HepG2 (cell line): ENCODE measurements around the gene MFSD6. TPM values are rescaled to one million over a fixed set of nuclear protein-coding genes. Genes with fewer than 3 reads are reported as not detected.

Experiments
- ATAC-seq: fragments of 200-7000 bp; cut with Tn5 transposase; 3 replicates; pipeline ENCODE4 v1.9.1; 2020; ENCODE audit warnings: mild to moderate bottlenecking, moderate library complexity
- BruUV-seq: library from RNA; stranded (reverse); fragments of 400-500 nt; replicated peaks from 2 replicates; lab custom pipeline; 2021; lab: Mats Ljungman, UMichigan
- CTCF ChIA-PET: fragments of 300-600 bp; formaldehyde crosslinking; extraction: SDS; loops from one replicate; lab custom pipeline; 2021; ENCODE audit warnings: low total read pairs, inconsistent platforms, low intra/inter-chr PET ratio; lab: Yijun Ruan, JAX
- POLR2A ChIA-PET: fragments of 350-600 bp; sonication (Branson Sonifier 250); formaldehyde crosslinking; loops from one replicate; lab custom pipeline; 2020; ENCODE audit warnings: antibody characterized with exemption, inconsistent platforms; lab: Yijun Ruan, JAX
- DNase-seq: peaks from one replicate; pipeline ENCODE4 v3.0.0-alpha.2; 2015; ENCODE audit warnings: low spot score
- FAIRE-seq: peaks from 3 replicates; lab custom pipeline; 2011; peaks lifted over from hg19 to GRCh38; lab: Jason Lieb, UNC
- H2AFZ ChIP-seq: one replicate; pipeline ENCODE4 v1.6.1; 2011; ENCODE audit warnings: low read length, inconsistent platforms
- H3K27ac ChIP-seq: fragments of 300-600 bp; 3 replicates; pipeline ENCODE4 v1.8.0; 2011; ENCODE audit warnings: mixed run types, mild to moderate bottlenecking, mixed read lengths, low read length, inconsistent platforms; ENCODE audit not compliant: insufficient read depth; ENCODE audit errors: extremely low read length
- H3K27me3 ChIP-seq, 2 experiments: fragments of 200-600 bp in 1 of 2; 2 replicates in 1 of 2; 3 replicates in 1 of 2; pipeline versions ENCODE4 v1.6.0 to v1.8.0; 2011; ENCODE audit warnings: low read length in 2 of 2, mild to moderate bottlenecking in 2 of 2, moderate library complexity in 2 of 2, inconsistent platforms in 1 of 2; ENCODE audit not compliant: insufficient read depth in 2 of 2, control insufficient read depth in 1 of 2
- H3K36me3 ChIP-seq, 2 experiments: fragments of 200-600 bp in 1 of 2; replicated peaks in 1 of 2; 2 replicates in 1 of 2; 3 replicates in 1 of 2; pipeline versions ENCODE4 v1.5.1 to v1.8.0; 2011; ENCODE audit warnings: low read length in 2 of 2, inconsistent platforms in 1 of 2; ENCODE audit not compliant: insufficient read depth in 2 of 2, control insufficient read depth in 1 of 2
- H3K4me1 ChIP-seq: 2 replicates; pipeline ENCODE4 v1.5.1; 2012; ENCODE audit warnings: low read length, inconsistent platforms; ENCODE audit not compliant: insufficient read depth
- H3K4me2 ChIP-seq: 2 replicates; pipeline ENCODE4 v1.6.0; 2011; ENCODE audit warnings: low read depth, low read length, inconsistent platforms
- H3K4me3 ChIP-seq, 3 experiments: fragments of 200-600 bp in 1 of 3; sonication (generic), shearing (Covaris generic) in 1 of 3; replicated peaks in 1 of 3; 2 replicates each; pipeline ENCODE4 v1.5.1; 2011 to 2016; ENCODE audit warnings: low read length in 3 of 3, inconsistent platforms in 2 of 3, low read depth in 2 of 3, mild to moderate bottlenecking in 2 of 3, control low read depth in 1 of 3, mixed read lengths in 1 of 3; ENCODE audit not compliant: insufficient read depth in 1 of 3
- H3K79me2 ChIP-seq: one replicate; pipeline ENCODE4 v1.6.1; 2011; ENCODE audit warnings: low read length, inconsistent platforms; ENCODE audit not compliant: insufficient read depth
- H3K9ac ChIP-seq: 2 replicates; pipeline ENCODE4 v1.6.0; 2011; ENCODE audit warnings: mild to moderate bottlenecking, low read depth, low read length, inconsistent platforms; ENCODE audit not compliant: insufficient read depth
- H3K9me3 ChIP-seq: 2 replicates; pipeline ENCODE4 v1.5.1; 2012; ENCODE audit warnings: mild to moderate bottlenecking, low read length
- H4K20me1 ChIP-seq: 2 replicates; pipeline ENCODE4 v1.6.0; 2011; ENCODE audit warnings: inconsistent platforms, mild to moderate bottlenecking, low read length, moderate library complexity; ENCODE audit not compliant: insufficient read depth
- CSRNP2 ChIP-seq: sonication (generic); formaldehyde crosslinking; conservative IDR thresholded peaks from 2 replicates; pipeline ENCODE4 v1.8.0; 2022; ENCODE audit warnings: low read depth, missing genetic modification reagents
- ETV6 ChIP-seq: sonication (generic); formaldehyde crosslinking; conservative IDR thresholded peaks from 2 replicates; pipeline ENCODE4 v1.4.0; 2020; ENCODE audit warnings: missing genetic modification reagents
- FOSL1 ChIP-seq: sonication (generic); formaldehyde crosslinking; IDR thresholded peaks from 2 replicates; pipeline ENCODE4 v1.9.0; 2021; ENCODE audit warnings: missing genetic modification reagents, borderline replicate concordance
- FOXA1 ChIP-seq, 2 experiments: fragments of 450-650 bp in 1 of 2; sonication (generic) in 1 of 2; formaldehyde crosslinking in 1 of 2; IDR thresholded peaks; 2 replicates each; pipeline versions ENCODE4 v1.4.0 to v1.6.1; 2016 to 2020; ENCODE audit warnings: missing genetic modification reagents in 1 of 2
- FOXA3 ChIP-seq: IDR thresholded peaks from 2 replicates; pipeline ENCODE4 v1.6.1; 2016; ENCODE audit warnings: missing genetic modification reagents, missing compliant biosample characterization
- KDM2A ChIP-seq: sonication (generic); formaldehyde crosslinking; IDR thresholded peaks from 2 replicates; pipeline ENCODE4 v1.4.0; 2020; ENCODE audit warnings: low read depth, missing genetic modification reagents, borderline replicate concordance
- KLF12 ChIP-seq: sonication (generic); formaldehyde crosslinking; IDR thresholded peaks from 2 replicates; pipeline ENCODE4 v1.4.0; 2020; ENCODE audit warnings: missing genetic modification reagents, borderline replicate concordance
- LCORL ChIP-seq, 2 experiments: fragments of 450-650 bp in 1 of 2; sonication (generic) in 1 of 2; formaldehyde crosslinking in 1 of 2; IDR thresholded peaks; 2 replicates each; pipeline versions ENCODE4 v1.5.0 to v1.6.1; 2017 to 2020; ENCODE audit warnings: antibody characterized with exemption in 1 of 2, missing genetic modification reagents in 1 of 2
- NFKB2 ChIP-seq: sonication (generic); formaldehyde crosslinking; IDR thresholded peaks from 2 replicates; pipeline ENCODE4 v1.4.0; 2020; ENCODE audit warnings: missing genetic modification reagents, borderline replicate concordance
- RARA ChIP-seq: IDR thresholded peaks from 2 replicates; pipeline ENCODE4 v1.6.1; 2016; ENCODE audit warnings: missing genetic modification reagents, missing compliant biosample characterization
- SALL1 ChIP-seq: sonication (generic); formaldehyde crosslinking; IDR thresholded peaks from 2 replicates; pipeline ENCODE4 v1.8.0; 2022; ENCODE audit warnings: mild to moderate bottlenecking, missing genetic modification reagents
- SAP130 ChIP-seq: IDR thresholded peaks from 2 replicates; pipeline ENCODE4 v1.6.1; 2016; ENCODE audit warnings: low read depth
- SPEN ChIP-seq: sonication (generic); formaldehyde crosslinking; IDR thresholded peaks from 2 replicates; pipeline ENCODE4 v1.5.1; 2020; ENCODE audit warnings: low read depth, mild to moderate bottlenecking, missing genetic modification reagents
- TMF1 ChIP-seq: sonication (generic); formaldehyde crosslinking; IDR thresholded peaks from 2 replicates; pipeline ENCODE4 v1.8.1; 2022; ENCODE audit warnings: low read depth, missing genetic modification reagents
- ZFX ChIP-seq: sonication (generic); formaldehyde crosslinking; IDR thresholded peaks from 2 replicates; pipeline ENCODE4 v1.4.0; 2020; ENCODE audit warnings: mild to moderate bottlenecking, low read depth, missing genetic modification reagents, moderate library complexity
- ZKSCAN8 ChIP-seq: IDR thresholded peaks from 2 replicates; pipeline ENCODE4 v1.6.1; 2016; ENCODE audit warnings: borderline replicate concordance, missing genetic modification reagents, missing compliant biosample characterization
- ZNF12 ChIP-seq: sonication (generic); formaldehyde crosslinking; IDR thresholded peaks from 2 replicates; pipeline ENCODE4 v1.5.0; 2020; ENCODE audit warnings: missing genetic modification reagents
- ZNF350 ChIP-seq: sonication (generic); formaldehyde crosslinking; IDR thresholded peaks from 2 replicates; pipeline ENCODE4 v1.4.0; 2020; ENCODE audit warnings: mild to moderate bottlenecking, low read depth, missing genetic modification reagents, borderline replicate concordance
- ZNF644 ChIP-seq: IDR thresholded peaks from 2 replicates; pipeline ENCODE4 v1.6.1; 2016; ENCODE audit warnings: low read depth
- ZSCAN5A ChIP-seq: sonication (generic); formaldehyde crosslinking; IDR thresholded peaks from 2 replicates; pipeline ENCODE4 v1.8.0; 2022; ENCODE audit warnings: mild to moderate bottlenecking, missing genetic modification reagents, borderline replicate concordance
- WGBS: methylation state at CpG from one replicate; pipeline ENCODE4 v1.1.6; 2017; ENCODE audit warnings: low lambda C conversion rate; 5-methylcytosine and 5-hydroxymethylcytosine counted together
- in situ Hi-C: cut with HindIII; loops from 2 replicates; pipeline ENCODE4 v1.10.0; 2017; ENCODE audit warnings: low pct_unique_long_range_greater_than_20kb; ENCODE audit not compliant: extremely low pct_ligation_motif_present
- intact Hi-C: fragments of 100-400 bp; cut with micrococcal nuclease; formaldehyde crosslinking; loops from one replicate; pipeline ENCODE4 v1.10.0; 2022; ENCODE audit not compliant: unreplicated experiment
- polyA plus RNA-seq, 8 experiments: library from polyadenylated mRNA; depleted of rRNA in 3 of 8; stranded (reverse) in 7 of 8; unstranded in 1 of 8; fragments of >200 nt; fragmentation: Illumina TruSeq in 4 of 8; extraction: Trizol in 4 of 8; gene quantifications; 2 replicates each; pipeline versions ENCODE4 v1.2.1 to v1.2.3, GENCODE V29; 2011 to 2016; ENCODE audit warnings: low read depth in 4 of 8, missing spikeins in 1 of 8, mixed read lengths in 1 of 8; ENCODE audit not compliant: insufficient read depth in 1 of 8
- total RNA-seq, 5 experiments: library from RNA; depleted of rRNA; stranded (reverse); fragments of >200 nt; fragmentation: Illumina TruSeq; extraction: Trizol; gene quantifications; 2 replicates each; pipeline ENCODE4 v1.2.3, GENCODE V29; 2016; ENCODE audit warnings: low read depth in 1 of 5

The MFSD6 gene
- total and polyA plus RNA-seq, 2 of the 13 experiments (the other 11 are each of a cell fraction or from before 2014, with no cell fraction given): 0.92 to 1.4 TPM

- no peak for TF ChIP-seq ZNF12 (CRISPR knock-in tag)
- no peak for TF ChIP-seq RARA (CRISPR knock-in tag)
Observed at GRCh38 chr2:190378880-190379237, 29.3 kb upstream of the MFSD6 start (continued).

GRCh38 chr2:190379249-190379964 lies 28.7 kb upstream of the MFSD6 start:
- ChIA-PET CTCF (no interaction called here), POLR2A (no interaction called here)
- no peak overlapping the region for H3K27ac ChIP-seq
- BruUV-seq: no TSS peak
- H3K4me3 ChIP-seq: no peak overlapping the region
- in situ Hi-C loops: loop anchor here (10.0 kb wide), 1 partner anchor 285 kb away; no protein-coding TSS in a partner anchor
- WGBS: 31% methylated on average over 10 of the region's 10 CpGs
- H3K4me1 ChIP-seq: peaks cover 35% of the 10 kb centered on the region
- no peak overlapping the region; the same call in 1 of the 2 replicates for H3K4me2 ChIP-seq
- no peaks in the 10 kb centered on the region for H4K20me1 ChIP-seq
- H3K9me3 ChIP-seq: no peaks in the 10 kb centered on the region
- no peaks in the 10 kb centered on the region for H3K79me2 ChIP-seq
- H3K27me3 ChIP-seq: no peaks in the 10 kb centered on the region; a peak in 2 of 5 replicates
- peak; percentile 32 for DNase-seq
- ATAC-seq: peak; percentile 84
- FAIRE-seq: peak; percentile 59
- H3K9ac ChIP-seq: no peak overlapping the region
- intact Hi-C loops: no loop called here
- no peak overlapping the region for H2AFZ ChIP-seq
- no peaks in the 10 kb centered on the region for H3K36me3 ChIP-seq
- no peak for TF ChIP-seq LCORL (IDR thresholded peaks at IDR 0.05)
- 0 out of 2 replicates have a peak, but pooled peaks have one; percentile 7 for TF ChIP-seq LCORL (CRISPR knock-in tag; IDR thresholded peaks at IDR 0.05)
- TF ChIP-seq ETV6: no peak
- TF ChIP-seq KLF12 (CRISPR knock-in tag): no peak
- no peak for TF ChIP-seq ZNF644 (CRISPR knock-in tag)
- TF ChIP-seq RARA (CRISPR knock-in tag): peak; percentile 50; the same call in 1 of the 2 replicates
- peak; percentile 33; the same call in 1 of the 2 replicates for TF ChIP-seq SAP130 (CRISPR knock-in tag)
- TF ChIP-seq CSRNP2 (CRISPR knock-in tag): no peak
- 0 out of 2 replicates have a peak, but pooled peaks have one; percentile 16 for TF ChIP-seq SALL1 (CRISPR knock-in tag)
- TF ChIP-seq NFKB2: no peak
- TF ChIP-seq ZSCAN5A (CRISPR knock-in tag): no peak
- no peak for TF ChIP-seq KDM2A (CRISPR knock-in tag)
- TF ChIP-seq SPEN (CRISPR knock-in tag): no peak
- no peak for TF ChIP-seq ZFX (CRISPR knock-in tag)
- TF ChIP-seq ZKSCAN8 (CRISPR knock-in tag): no peak
- TF ChIP-seq FOXA1 (IDR thresholded peaks at IDR 0.05): no peak
- peak; percentile 60; the same call in 1 of the 2 replicates for TF ChIP-seq FOXA1 (CRISPR knock-in tag; IDR thresholded peaks at IDR 0.05)
- TF ChIP-seq ZNF350 (CRISPR knock-in tag): no peak
- no peak for TF ChIP-seq FOSL1 (CRISPR knock-in tag)
- TF ChIP-seq TMF1 (CRISPR knock-in tag): no peak
- 0 out of 2 replicates have a peak, but pooled peaks have one; percentile 22 for TF ChIP-seq FOXA3 (CRISPR knock-in tag)
